Fibroblast of lung (primary cell): Measurements from ENCODE around the gene CFAP45. TPM values are rescaled to one million over a fixed set of nuclear protein-coding genes. Genes with fewer than 3 reads are reported as not detected.
A peak's percentile ranks its signal among the peaks of the same experiment; 100 is the strongest.

Experiments
- DNase-seq, 2 donors: peaks; one replicate each; pipeline versions ENCODE4 v3.0.0 to v3.0.0-alpha.2; 2010; ENCODE audit warnings: low read depth in 2 of 2
- H2AFZ ChIP-seq: 2 replicates; pipeline ENCODE4 v1.5.1; 2012; ENCODE audit warnings: low read length, control low read depth, inconsistent platforms
- H3K27ac ChIP-seq: 2 replicates; pipeline ENCODE4 v1.5.1; 2011; ENCODE audit warnings: low read length, control low read depth; ENCODE audit not compliant: insufficient read depth
- H3K27me3 ChIP-seq: 2 replicates; pipeline ENCODE4 v1.5.1; 2011; ENCODE audit warnings: mild to moderate bottlenecking, low read length; ENCODE audit not compliant: control insufficient read depth, insufficient read depth
- H3K36me3 ChIP-seq: 2 replicates; pipeline ENCODE4 v1.5.1; 2011; ENCODE audit warnings: low read length; ENCODE audit not compliant: control insufficient read depth, insufficient read depth
- H3K4me1 ChIP-seq: 2 replicates; pipeline ENCODE4 v1.5.1; 2011; ENCODE audit warnings: low read length; ENCODE audit not compliant: control insufficient read depth, insufficient read depth; ENCODE audit errors: extremely low read depth
- H3K4me2 ChIP-seq: 2 replicates; pipeline ENCODE4 v1.5.1; 2011; ENCODE audit warnings: low read length, control low read depth; ENCODE audit not compliant: insufficient read depth; ENCODE audit errors: extremely low read depth
- H3K4me3 ChIP-seq, 4 experiments: fragments of 200-600 bp in 1 of 4; sonication (generic) in 1 of 4; replicated peaks in 1 of 4; 2 replicates each; pipeline ENCODE4 v1.5.1; 2011 to 2016; ENCODE audit warnings: low read length in 4 of 4, low read depth in 3 of 4, mild to moderate bottlenecking in 3 of 4, control low read depth in 2 of 4, inconsistent platforms in 1 of 4, mixed read lengths in 1 of 4; ENCODE audit not compliant: insufficient read depth in 1 of 4; ENCODE audit errors: control extremely low read depth in 1 of 4
- H3K79me2 ChIP-seq: 2 replicates; pipeline ENCODE4 v1.5.1; 2012; ENCODE audit warnings: mild to moderate bottlenecking, low read length, inconsistent platforms; ENCODE audit not compliant: control insufficient read depth, insufficient read depth
- H3K9ac ChIP-seq: 2 replicates; pipeline ENCODE4 v1.5.1; 2011; ENCODE audit warnings: mild to moderate bottlenecking, low read length, control low read depth; ENCODE audit not compliant: insufficient read depth
- H3K9me3 ChIP-seq: 2 replicates; pipeline ENCODE4 v1.5.1; 2012; ENCODE audit warnings: low read depth, low read length; ENCODE audit not compliant: control insufficient read depth, insufficient read depth
- H4K20me1 ChIP-seq: 2 replicates; pipeline ENCODE4 v1.5.1; 2011; ENCODE audit warnings: low read length; ENCODE audit not compliant: control insufficient read depth, insufficient read depth; ENCODE audit errors: extremely low read depth
- EZH2 ChIP-seq: IDR thresholded peaks from 2 replicates; pipeline ENCODE4 v1.5.1; 2012; ENCODE audit warnings: low read length, control low read depth, mild to moderate bottlenecking; ENCODE audit errors: missing control alignments
- polyA plus RNA-seq, 2 donors: library from polyadenylated mRNA; depleted of rRNA in 1 of 2; stranded (reverse) in 1 of 2; unstranded in 1 of 2; fragments of >200 nt; gene quantifications; 2 replicates each; pipeline ENCODE4 v1.2.1, GENCODE V29; 2011 to 2012; ENCODE audit warnings: missing spikeins in 1 of 2
- total RNA-seq: library from RNA; depleted of rRNA; stranded (reverse); fragments of >200 nt; gene quantifications from 2 replicates; pipeline ENCODE4 v1.2.1, GENCODE V29; 2014
- TF ChIP-seq, protein P1 (sequence below), 2 donors: IDR thresholded peaks in 1 of 2; conservative IDR thresholded peaks in 1 of 2; 1 replicate in 1 of 2; 2 replicates in 1 of 2; pipeline ENCODE4 v1.5.1; 2011 to 2012; ENCODE audit warnings: low read length in 2 of 2, control low read depth in 1 of 2, inconsistent platforms in 1 of 2, low read depth in 1 of 2, mild to moderate bottlenecking in 1 of 2

CFAP45 gene
- total and polyA plus RNA-seq, 2 donors (not counting 1 experiment from before 2014, with no cell fraction given): 1.2 to 1.5 TPM

DNA sequence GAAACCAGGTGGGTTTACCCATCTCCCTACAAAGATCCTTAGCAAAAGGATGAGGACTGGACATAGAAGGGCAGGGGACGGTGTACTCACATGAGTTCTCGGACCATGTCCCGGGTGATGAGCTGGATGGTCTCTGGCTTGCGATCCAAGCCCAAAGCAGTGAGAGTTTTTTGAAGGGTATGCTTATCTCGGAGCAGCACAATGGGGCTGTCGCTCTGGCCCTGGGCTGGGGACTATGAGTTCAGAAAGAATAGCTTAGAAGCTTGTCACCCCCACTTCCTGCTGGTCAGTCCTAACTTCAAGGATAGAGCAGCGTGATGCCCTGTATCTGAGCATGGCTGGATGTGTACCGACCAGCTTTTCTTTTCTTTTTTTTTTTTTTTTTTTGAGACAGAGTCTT is 9.6 kb downstream of the CFAP45 start:
- peak overlapping the region; percentile 55 for H3K4me2 ChIP-seq
- H2AFZ ChIP-seq: peak overlapping the region; percentile 35
- H3K79me2 ChIP-seq: no peaks in the 10 kb centered on the region
- H3K4me1 ChIP-seq: peaks cover 10% of the 10 kb centered on the region
- H3K36me3 ChIP-seq: no peaks in the 10 kb centered on the region
- DNase-seq: no peak
- no peaks in the 10 kb centered on the region for H4K20me1 ChIP-seq
- no peak overlapping the region for H3K4me3 ChIP-seq
- TF ChIP-seq, protein P1, sequence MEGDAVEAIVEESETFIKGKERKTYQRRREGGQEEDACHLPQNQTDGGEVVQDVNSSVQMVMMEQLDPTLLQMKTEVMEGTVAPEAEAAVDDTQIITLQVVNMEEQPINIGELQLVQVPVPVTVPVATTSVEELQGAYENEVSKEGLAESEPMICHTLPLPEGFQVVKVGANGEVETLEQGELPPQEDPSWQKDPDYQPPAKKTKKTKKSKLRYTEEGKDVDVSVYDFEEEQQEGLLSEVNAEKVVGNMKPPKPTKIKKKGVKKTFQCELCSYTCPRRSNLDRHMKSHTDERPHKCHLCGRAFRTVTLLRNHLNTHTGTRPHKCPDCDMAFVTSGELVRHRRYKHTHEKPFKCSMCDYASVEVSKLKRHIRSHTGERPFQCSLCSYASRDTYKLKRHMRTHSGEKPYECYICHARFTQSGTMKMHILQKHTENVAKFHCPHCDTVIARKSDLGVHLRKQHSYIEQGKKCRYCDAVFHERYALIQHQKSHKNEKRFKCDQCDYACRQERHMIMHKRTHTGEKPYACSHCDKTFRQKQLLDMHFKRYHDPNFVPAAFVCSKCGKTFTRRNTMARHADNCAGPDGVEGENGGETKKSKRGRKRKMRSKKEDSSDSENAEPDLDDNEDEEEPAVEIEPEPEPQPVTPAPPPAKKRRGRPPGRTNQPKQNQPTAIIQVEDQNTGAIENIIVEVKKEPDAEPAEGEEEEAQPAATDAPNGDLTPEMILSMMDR (conservative IDR thresholded peaks at IDR 0.05 in 1 of 2, IDR thresholded peaks at IDR 0.05 in 1 of 2; ENCODE audit: low read depth in 1 of 2, low read length in 2 of 2): no peak
- TF ChIP-seq EZH2: no peak
- H3K9me3 ChIP-seq: no peaks in the 10 kb centered on the region
- no peaks in the 10 kb centered on the region for H3K27me3 ChIP-seq
- H3K27ac ChIP-seq: peak overlapping the region; percentile 63
- no peak overlapping the region for H3K9ac ChIP-seq

DNA sequence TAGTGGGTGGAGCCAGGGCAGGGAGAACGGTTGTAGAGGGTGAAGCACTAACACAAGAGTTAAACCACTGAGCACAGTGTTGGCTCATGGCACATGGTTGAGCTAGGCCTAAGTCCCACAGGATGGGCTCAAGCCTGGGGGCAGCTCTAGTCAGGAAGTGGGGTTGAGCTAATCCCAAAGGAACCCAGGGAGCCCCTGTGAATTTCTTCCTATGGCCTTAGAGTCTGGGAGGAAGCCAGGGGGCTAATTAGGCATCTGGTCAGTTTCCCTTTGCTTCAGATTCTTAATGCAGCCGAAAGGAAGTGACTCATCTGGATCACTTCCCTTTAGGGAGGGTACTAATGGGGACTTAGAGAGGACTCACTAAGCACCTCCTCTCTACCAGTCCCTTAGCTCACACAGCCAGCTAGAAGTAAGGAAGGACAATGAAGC is 10.1 kb downstream of the CFAP45 start:
- H3K9me3 ChIP-seq: no peaks in the 10 kb centered on the region
- H3K9ac ChIP-seq: no peak overlapping the region
- peak overlapping the region; percentile 64 for H2AFZ ChIP-seq
- H3K4me2 ChIP-seq: peak overlapping the region; percentile 55
- peaks cover 10% of the 10 kb centered on the region for H3K4me1 ChIP-seq
- no peaks in the 10 kb centered on the region for H3K36me3 ChIP-seq
- no peaks in the 10 kb centered on the region for H3K27me3 ChIP-seq
- no peak overlapping the region for H3K4me3 ChIP-seq
- no peaks in the 10 kb centered on the region for H4K20me1 ChIP-seq
- H3K79me2 ChIP-seq: no peaks in the 10 kb centered on the region
- H3K27ac ChIP-seq: peak overlapping the region; percentile 69
- DNase-seq: peak; percentile 92 to 96
- no peak for TF ChIP-seq EZH2
- TF ChIP-seq, protein P1 (conservative IDR thresholded peaks at IDR 0.05 in 1 of 2, IDR thresholded peaks at IDR 0.05 in 1 of 2; ENCODE audit: low read depth in 1 of 2, low read length in 2 of 2): no peak

DNA sequence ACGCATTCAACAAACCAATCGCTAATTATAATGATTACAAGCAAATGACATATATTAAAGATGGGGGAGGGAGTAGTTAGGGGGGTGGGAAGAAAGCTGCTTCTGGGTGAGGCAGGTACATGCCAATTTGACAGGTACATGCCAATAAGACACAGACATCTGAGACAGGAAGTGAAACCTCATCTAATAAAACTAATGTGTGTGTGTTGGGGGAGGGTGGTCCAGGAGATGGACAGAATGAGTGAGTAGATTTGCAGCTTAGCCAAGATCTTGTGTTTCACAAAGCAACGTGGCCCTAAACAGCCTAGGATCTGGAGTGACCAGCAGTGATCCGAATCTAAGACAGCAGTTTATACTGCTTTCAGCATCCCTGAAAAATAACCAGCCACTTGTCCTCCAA is 10.8 kb downstream of the CFAP45 start:
- H4K20me1 ChIP-seq: no peaks in the 10 kb centered on the region
- no peak overlapping the region for H3K9ac ChIP-seq
- H2AFZ ChIP-seq: no peak overlapping the region
- peak overlapping the region; percentile 69 for H3K27ac ChIP-seq
- H3K79me2 ChIP-seq: no peaks in the 10 kb centered on the region
- H3K9me3 ChIP-seq: no peaks in the 10 kb centered on the region
- no peak for DNase-seq
- H3K4me3 ChIP-seq: no peak overlapping the region
- peaks cover 10% of the 10 kb centered on the region for H3K4me1 ChIP-seq
- no peaks in the 10 kb centered on the region for H3K36me3 ChIP-seq
- no peaks in the 10 kb centered on the region for H3K27me3 ChIP-seq
- no peak overlapping the region for H3K4me2 ChIP-seq
- TF ChIP-seq EZH2: no peak
- TF ChIP-seq, protein P1 (conservative IDR thresholded peaks at IDR 0.05 in 1 of 2, IDR thresholded peaks at IDR 0.05 in 1 of 2; ENCODE audit: low read depth in 1 of 2, low read length in 2 of 2): no peak
